SK-N-SH (cell line): ENCODE measurements around the gene PLOD3.

Experiments
- MEF2A ChIP-seq: IDR thresholded peaks from 2 replicates; pipeline ENCODE4 v1.4.0; 2012; ENCODE audit warnings: low read depth, borderline replicate concordance
- POLR2AphosphoS5 ChIP-seq: IDR thresholded peaks from 2 replicates; pipeline ENCODE4 v1.6.1; 2012; ENCODE audit warnings: low read depth, low read length
- TCF12 ChIP-seq: IDR thresholded peaks from 2 replicates; pipeline ENCODE4 v1.4.0; 2012
- TEAD4 ChIP-seq: IDR thresholded peaks from 2 replicates; pipeline ENCODE4 v1.4.0; 2012; ENCODE audit warnings: mild to moderate bottlenecking, borderline replicate concordance; ENCODE audit not compliant: insufficient read depth
- TF ChIP-seq, protein P1 (sequence below): fragments of 200-600 bp; sonication (generic); IDR thresholded peaks from 2 replicates; pipeline ENCODE4 v1.6.1; 2017; ENCODE audit warnings: antibody characterized with exemption, mild to moderate bottlenecking, moderate library complexity
- TF ChIP-seq, protein P2 (sequence below): fragments of 150-350 bp; IDR thresholded peaks from 2 replicates; pipeline ENCODE4 v1.6.1; 2017; ENCODE audit warnings: antibody characterized with exemption, low read length, low read depth, borderline replicate concordance
- TF ChIP-seq, protein P3 (sequence below): IDR thresholded peaks from 2 replicates; pipeline ENCODE4 v1.4.0; 2012; ENCODE audit warnings: low read depth

DNA sequence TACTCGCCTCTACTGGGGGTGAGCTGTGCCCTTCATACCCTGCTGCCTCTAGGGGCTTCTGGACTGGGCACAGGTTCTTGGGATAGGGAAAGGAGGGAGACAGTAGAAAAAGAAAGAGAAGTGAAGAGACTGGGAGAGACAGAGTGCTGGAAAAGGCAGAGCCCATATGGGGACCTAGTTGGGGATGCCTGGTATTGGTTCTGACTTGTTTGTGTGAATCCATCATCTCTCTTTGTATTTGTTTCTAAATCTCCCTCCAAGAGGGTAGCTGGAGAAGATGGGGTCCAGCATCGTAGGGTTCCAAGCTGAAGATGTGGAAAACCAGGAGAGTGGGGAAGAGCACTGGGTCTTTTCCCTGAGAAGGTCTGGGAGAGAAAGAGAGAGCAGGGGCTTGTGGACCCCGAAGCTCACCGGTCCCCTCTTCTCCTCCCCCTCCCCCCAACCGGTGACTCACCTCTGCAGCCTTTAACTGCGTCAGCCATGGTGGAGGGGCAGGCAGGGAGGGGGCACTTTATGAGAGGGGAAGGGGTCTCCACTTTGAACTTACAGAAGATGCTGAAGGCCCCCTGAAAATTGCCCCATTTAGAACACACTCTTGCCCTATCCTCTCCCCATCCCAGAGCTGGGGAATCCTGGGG, 48.9 kb downstream of the PLOD3 start:
- TF ChIP-seq, protein P1, sequence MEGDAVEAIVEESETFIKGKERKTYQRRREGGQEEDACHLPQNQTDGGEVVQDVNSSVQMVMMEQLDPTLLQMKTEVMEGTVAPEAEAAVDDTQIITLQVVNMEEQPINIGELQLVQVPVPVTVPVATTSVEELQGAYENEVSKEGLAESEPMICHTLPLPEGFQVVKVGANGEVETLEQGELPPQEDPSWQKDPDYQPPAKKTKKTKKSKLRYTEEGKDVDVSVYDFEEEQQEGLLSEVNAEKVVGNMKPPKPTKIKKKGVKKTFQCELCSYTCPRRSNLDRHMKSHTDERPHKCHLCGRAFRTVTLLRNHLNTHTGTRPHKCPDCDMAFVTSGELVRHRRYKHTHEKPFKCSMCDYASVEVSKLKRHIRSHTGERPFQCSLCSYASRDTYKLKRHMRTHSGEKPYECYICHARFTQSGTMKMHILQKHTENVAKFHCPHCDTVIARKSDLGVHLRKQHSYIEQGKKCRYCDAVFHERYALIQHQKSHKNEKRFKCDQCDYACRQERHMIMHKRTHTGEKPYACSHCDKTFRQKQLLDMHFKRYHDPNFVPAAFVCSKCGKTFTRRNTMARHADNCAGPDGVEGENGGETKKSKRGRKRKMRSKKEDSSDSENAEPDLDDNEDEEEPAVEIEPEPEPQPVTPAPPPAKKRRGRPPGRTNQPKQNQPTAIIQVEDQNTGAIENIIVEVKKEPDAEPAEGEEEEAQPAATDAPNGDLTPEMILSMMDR, result peak; percentile 11
- TF ChIP-seq, protein P2, sequence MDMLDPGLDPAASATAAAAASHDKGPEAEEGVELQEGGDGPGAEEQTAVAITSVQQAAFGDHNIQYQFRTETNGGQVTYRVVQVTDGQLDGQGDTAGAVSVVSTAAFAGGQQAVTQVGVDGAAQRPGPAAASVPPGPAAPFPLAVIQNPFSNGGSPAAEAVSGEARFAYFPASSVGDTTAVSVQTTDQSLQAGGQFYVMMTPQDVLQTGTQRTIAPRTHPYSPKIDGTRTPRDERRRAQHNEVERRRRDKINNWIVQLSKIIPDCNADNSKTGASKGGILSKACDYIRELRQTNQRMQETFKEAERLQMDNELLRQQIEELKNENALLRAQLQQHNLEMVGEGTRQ, result no peak
- TF ChIP-seq POLR2AphosphoS5 (no peak; the same call in 1 of the 2 replicates), MEF2A (no peak), TEAD4 (no peak), TCF12 (no peak)
- TF ChIP-seq, protein P3, sequence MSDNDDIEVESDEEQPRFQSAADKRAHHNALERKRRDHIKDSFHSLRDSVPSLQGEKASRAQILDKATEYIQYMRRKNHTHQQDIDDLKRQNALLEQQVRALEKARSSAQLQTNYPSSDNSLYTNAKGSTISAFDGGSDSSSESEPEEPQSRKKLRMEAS, result no peak
